Epithelial cell of proximal tubule (primary cell): ENCODE measurements around the gene SLC9A8. TPM values are rescaled to one million over a fixed set of nuclear protein-coding genes. Genes with fewer than 3 reads are reported as not detected.
A peak's percentile ranks its signal among the peaks of the same experiment; 100 is the strongest.

ENCODE experiments used
- DNase-seq: peaks from one replicate; pipeline ENCODE4 v3.0.0-alpha.2; 2011; ENCODE audit warnings: low read depth
- H3K4me3 ChIP-seq: 2 replicates; pipeline ENCODE4 v1.5.1; 2011; ENCODE audit warnings: low read depth, mild to moderate bottlenecking, low read length
- CTCF ChIP-seq: conservative IDR thresholded peaks from 2 replicates; pipeline ENCODE4 v1.5.1; 2012; ENCODE audit warnings: low read depth, mild to moderate bottlenecking, low read length
- total RNA-seq: library from RNA; depleted of rRNA; stranded (reverse); fragments of >200 nt; gene quantifications from 2 replicates; pipeline ENCODE4 v1.2.3, GENCODE V29; 2015

Gene SLC9A8
- total RNA-seq, 1 donor from 2014 or later: 4.2 TPM

- no peak overlapping the region for H3K4me3 ChIP-seq
- no peak for DNase-seq
- no peak for TF ChIP-seq CTCF
Observed at GRCh38 chr20:49878977-49879376, 66.3 kb downstream of the SLC9A8 start.

- H3K4me3 ChIP-seq: no peak overlapping the region
- DNase-seq: no peak
- TF ChIP-seq CTCF: no peak
Observed at GRCh38 chr20:49880177-49880576, 67.5 kb downstream of the SLC9A8 start.

GRCh38 chr20:49880724-49881445, 68.3 kb downstream of the SLC9A8 start:
- DNase-seq: no peak
- no peak overlapping the region for H3K4me3 ChIP-seq
- TF ChIP-seq CTCF: no peak

- H3K4me3 ChIP-seq: no peak overlapping the region
- TF ChIP-seq CTCF: no peak
- DNase-seq: no peak
Observed at GRCh38 chr20:49882171-49882970, 69.7 kb downstream of the SLC9A8 start.

- no peak overlapping the region for H3K4me3 ChIP-seq
- no peak for TF ChIP-seq CTCF
- DNase-seq: no peak
Observed at GRCh38 chr20:49883246-49883802, 70.7 kb downstream of the SLC9A8 start.

- H3K4me3 ChIP-seq: no peak overlapping the region
- DNase-seq: peak; percentile 6
- TF ChIP-seq CTCF: no peak
Observed at GRCh38 chr20:49885558-49886332, 73.1 kb downstream of the SLC9A8 start.
